A549 (cell line): ENCODE data around the gene TTPAL. TPM values are rescaled to one million over a fixed set of nuclear protein-coding genes. Genes with fewer than 3 reads are reported as not detected.

ENCODE experiments used
- ATAC-seq, 2 experiments: fragments of 200-7000 bp in 1 of 2; fragments of >200 bp in 1 of 2; cut with Nextera tagmentation in 1 of 2; cut with Tn5 transposase in 1 of 2; 3 replicates each; pipeline versions ENCODE4 v1.8.0 to v1.9.1; 2018 to 2020; ENCODE audit warnings: mild to moderate bottlenecking in 1 of 2, moderate library complexity in 1 of 2
- CTCF ChIA-PET: fragments of 300-600 bp; sonication (Branson Sonifier 250); formaldehyde crosslinking; extraction: SDS; loops from one replicate; lab custom pipeline; 2021; ENCODE audit warnings: antibody characterized with exemption, inconsistent platforms; lab: Yijun Ruan, JAX
- POLR2A ChIA-PET: fragments of 350-600 bp; formaldehyde crosslinking; extraction: SDS; loops from one replicate; lab custom pipeline; 2021; ENCODE audit warnings: antibody characterized with exemption, inconsistent platforms; lab: Yijun Ruan, JAX
- DNase-seq, 2 experiments: peaks; one replicate each; pipeline versions ENCODE4 v3.0.0 to v3.0.0-alpha.2; 2011 to 2016; ENCODE audit warnings: low read depth in 1 of 2, low spot score in 1 of 2
- FAIRE-seq: peaks from 2 replicates; lab custom pipeline; 2011; peaks lifted over from hg19 to GRCh38; lab: Jason Lieb, UNC
- H3K27ac ChIP-seq, 2 experiments: fragments of >200 bp; sonication (Bioruptor Twin); formaldehyde crosslinking; 3 replicates each; pipeline ENCODE4 v1.5.1; 2016 to 2017
- H3K4me1 ChIP-seq: fragments of >200 bp; sonication (Bioruptor Twin); formaldehyde crosslinking; 3 replicates; pipeline ENCODE4 v1.6.1; 2016
- H3K4me2 ChIP-seq: fragments of >200 bp; sonication (Bioruptor Twin); formaldehyde crosslinking; 3 replicates; pipeline ENCODE4 v1.6.1; 2016
- H3K4me3 ChIP-seq: fragments of >200 bp; sonication (Bioruptor Twin); formaldehyde crosslinking; 3 replicates; pipeline ENCODE4 v1.5.1; 2016
- H3K9me3 ChIP-seq: fragments of >200 bp; sonication (Bioruptor Twin); formaldehyde crosslinking; 3 replicates; pipeline ENCODE4 v1.6.1; 2016
- BHLHE40 ChIP-seq: IDR thresholded peaks from 2 replicates; pipeline ENCODE4 v1.6.1; 2012; ENCODE audit warnings: low read depth, low read length, inconsistent platforms
- CEBPB ChIP-seq, 2 experiments: fragments of >200 bp in 1 of 2; sonication (Bioruptor Twin) in 1 of 2; formaldehyde crosslinking in 1 of 2; IDR thresholded peaks; 2 replicates each; pipeline ENCODE4 v1.6.1; 2012 to 2016
- CTCF ChIP-seq: fragments of >200 bp; sonication (Bioruptor Twin); formaldehyde crosslinking; IDR thresholded peaks from 3 replicates; pipeline ENCODE4 v1.5.1; 2016
- E2F6 ChIP-seq: IDR thresholded peaks from 2 replicates; pipeline ENCODE4 v1.6.1; 2012; ENCODE audit warnings: low read depth, borderline replicate concordance
- EHF ChIP-seq: fragments of 250-450 bp; sonication (Bioruptor Pico); IDR thresholded peaks from 2 replicates; pipeline ENCODE4 v1.5.0; 2020; ENCODE audit warnings: mild to moderate bottlenecking
- EHMT2 ChIP-seq: fragments of 200-600 bp; sonication (generic); IDR thresholded peaks from 2 replicates; pipeline ENCODE4 v1.6.1; 2016; ENCODE audit warnings: antibody characterized with exemption, low read depth, mild to moderate bottlenecking, moderate library complexity
- ELK1 ChIP-seq: fragments of 150-350 bp; IDR thresholded peaks from 2 replicates; pipeline ENCODE4 v1.6.1; 2014; ENCODE audit warnings: low read depth, mild to moderate bottlenecking, low read length
- FOSB ChIP-seq: fragments of 250-450 bp; sonication (Bioruptor Pico); IDR thresholded peaks from 2 replicates; pipeline ENCODE4 v1.5.0; 2020; ENCODE audit warnings: mild to moderate bottlenecking, moderate library complexity
- FOXS1 ChIP-seq: fragments of 250-450 bp; sonication (Bioruptor Pico); IDR thresholded peaks from 2 replicates; pipeline ENCODE4 v1.5.0; 2020; ENCODE audit warnings: mild to moderate bottlenecking, moderate library complexity
- GATA3 ChIP-seq: IDR thresholded peaks from 2 replicates; pipeline ENCODE4 v1.6.1; 2012; ENCODE audit warnings: borderline replicate concordance
- HOXB13 ChIP-seq: fragments of 250-450 bp; sonication (Bioruptor Pico); IDR thresholded peaks from 2 replicates; pipeline ENCODE4 v1.5.0; 2020; ENCODE audit warnings: low read depth, mild to moderate bottlenecking, moderate library complexity
- JUN ChIP-seq, 2 experiments: fragments of >200 bp; sonication (Bioruptor Twin); formaldehyde crosslinking; IDR thresholded peaks; 2 replicates in 1 of 2; 3 replicates in 1 of 2; pipeline ENCODE4 v1.6.1; 2016 to 2017
- JUNB ChIP-seq: fragments of >200 bp; sonication (Bioruptor Twin); formaldehyde crosslinking; IDR thresholded peaks from 2 replicates; pipeline ENCODE4 v1.6.1; 2016
- KDM1A ChIP-seq: fragments of 200-600 bp; sonication (generic); IDR thresholded peaks from 2 replicates; pipeline ENCODE4 v1.6.1; 2016; ENCODE audit warnings: low read depth, mild to moderate bottlenecking
- KDM5A ChIP-seq: fragments of 200-600 bp; sonication (generic); IDR thresholded peaks from 2 replicates; pipeline ENCODE4 v1.6.1; 2016; ENCODE audit warnings: antibody characterized with exemption, mild to moderate bottlenecking
- MAX ChIP-seq: IDR thresholded peaks from 2 replicates; pipeline ENCODE4 v1.6.1; 2012
- MAZ ChIP-seq: fragments of 150-350 bp; IDR thresholded peaks from 2 replicates; pipeline ENCODE4 v1.6.1; 2014; ENCODE audit warnings: antibody characterized with exemption, low read depth, low read length, borderline replicate concordance
- MYC ChIP-seq: IDR thresholded peaks from 2 replicates; pipeline ENCODE4 v1.6.1; 2012; ENCODE audit warnings: mild to moderate bottlenecking, inconsistent platforms, low read length, improper control_type of control experiment, borderline replicate concordance
- NFE2L2 ChIP-seq: fragments of 150-350 bp; conservative IDR thresholded peaks from 2 replicates; pipeline ENCODE4 v1.6.1; 2014; ENCODE audit warnings: low read length
- POLR2A ChIP-seq: IDR thresholded peaks from 2 replicates; pipeline ENCODE4 v1.6.1; 2012; ENCODE audit warnings: mild to moderate bottlenecking, low read length
- POLR2AphosphoS2 ChIP-seq: conservative IDR thresholded peaks from 2 replicates; pipeline ENCODE4 v1.6.1; 2012; ENCODE audit warnings: low read length, improper control_type of control experiment, inconsistent platforms
- RAD21 ChIP-seq, 2 experiments: fragments of >200 bp in 1 of 2; sonication (Bioruptor Twin) in 1 of 2; formaldehyde crosslinking in 1 of 2; IDR thresholded peaks in 1 of 2; conservative IDR thresholded peaks in 1 of 2; 2 replicates in 1 of 2; 3 replicates in 1 of 2; pipeline ENCODE4 v1.6.1; 2012 to 2018; ENCODE audit warnings: inconsistent platforms in 1 of 2
- RARB ChIP-seq: fragments of 250-450 bp; sonication (Bioruptor Pico); IDR thresholded peaks from 2 replicates; pipeline ENCODE4 v1.8.0; 2021; ENCODE audit warnings: mild to moderate bottlenecking, moderate library complexity
- RNF2 ChIP-seq: fragments of 200-600 bp; sonication (generic); IDR thresholded peaks from 2 replicates; pipeline ENCODE4 v1.6.1; 2016; ENCODE audit warnings: low read depth, mild to moderate bottlenecking, antibody characterized with exemption, moderate library complexity, borderline replicate concordance
- SMC3 ChIP-seq: fragments of >200 bp; sonication (Bioruptor Twin); formaldehyde crosslinking; IDR thresholded peaks from 3 replicates; pipeline ENCODE4 v1.6.1; 2018; ENCODE audit warnings: inconsistent platforms
- TFCP2L1 ChIP-seq: fragments of 250-450 bp; sonication (Bioruptor Pico); IDR thresholded peaks from 2 replicates; pipeline ENCODE4 v1.5.0; 2021; ENCODE audit warnings: mild to moderate bottlenecking
- TP53 ChIP-seq: fragments of 250-450 bp; sonication (Bioruptor Pico); IDR thresholded peaks from 2 replicates; pipeline ENCODE4 v1.5.0; 2021; ENCODE audit warnings: mild to moderate bottlenecking, moderate library complexity
- ZC3H11A ChIP-seq: fragments of 450-650 bp; IDR thresholded peaks from 2 replicates; pipeline ENCODE4 v1.6.1; 2014; ENCODE audit warnings: antibody characterized with exemption, mild to moderate bottlenecking
- ZSCAN20 ChIP-seq: fragments of 250-450 bp; sonication (Bioruptor Pico); IDR thresholded peaks from 2 replicates; pipeline ENCODE4 v1.8.0; 2022; ENCODE audit warnings: mild to moderate bottlenecking, moderate library complexity
- WGBS: methylation state at CpG from one replicate; pipeline ENCODE4 v1.1.6; 2017; ENCODE audit errors: missing lambda C conversion rate; 5-methylcytosine and 5-hydroxymethylcytosine counted together
- polyA plus RNA-seq, 4 experiments: library from polyadenylated mRNA; depleted of rRNA in 3 of 4; stranded (reverse); fragments of >200 nt; fragmentation: RNase III in 1 of 4; extraction: RNeasy Plus Mini Kit Qiagen cat#74134 plus additional on column Dnase treatment in 1 of 4; gene quantifications; 2 replicates in 3 of 4; 3 replicates in 1 of 4; pipeline ENCODE4 v1.2.3, GENCODE V29; 2011 to 2017
- TF ChIP-seq, protein P1 (sequence below): fragments of 200-600 bp; sonication (generic); IDR thresholded peaks from 2 replicates; pipeline ENCODE4 v1.6.1; 2016; ENCODE audit warnings: antibody characterized with exemption, mild to moderate bottlenecking, moderate library complexity

Gene TTPAL
- polyA plus RNA-seq, 2 of the 4 experiments (the other 2 are of a cell fraction), result 9.1 to 9.2 TPM

GRCh38 chr20:44522841-44523240 is 47.2 kb downstream of the TTPAL start:
- 90% methylated on average over 1 of the region's 1 CpG for WGBS
- CTCF ChIA-PET, result interaction anchor here (0.7 to 3.3 kb wide), 9 partner anchors 11 to 306 kb away, joined by 3 to 19 read pairs (median 5); no protein-coding TSS in a partner anchor

DNA sequence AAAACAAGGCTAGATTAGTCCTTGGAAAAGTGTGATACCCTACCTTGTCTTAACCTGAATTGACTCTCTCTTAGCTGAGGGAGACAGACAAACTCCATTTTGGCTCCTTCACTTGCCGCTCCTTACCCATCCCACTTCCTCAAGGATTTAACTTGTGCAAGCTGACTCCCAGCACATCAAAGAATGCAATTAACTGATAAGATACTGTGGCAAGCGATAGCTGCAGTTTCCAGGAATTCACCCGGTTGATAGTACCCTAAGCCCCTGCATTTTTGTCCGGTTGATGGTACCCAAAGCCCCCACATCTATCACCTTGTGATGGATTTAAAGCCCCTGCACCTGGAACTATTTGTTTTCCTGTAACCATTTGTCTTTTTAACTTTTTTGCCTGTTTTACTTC is 48.1 kb downstream of the TTPAL start:
- ChIA-PET CTCF (interaction anchor here (0.8 to 2.1 kb wide), 6 partner anchors 33 to 307 kb away, joined by 3 to 7 read pairs (median 4); no protein-coding TSS in a partner anchor), POLR2A (no interaction called here)
- no peak overlapping the region for H3K4me2 ChIP-seq
- H3K4me1 ChIP-seq, result peaks cover 21% of the 10 kb centered on the region
- ATAC-seq (no peak), DNase-seq (no peak), FAIRE-seq (no peak)
- TF ChIP-seq TFCP2L1 (CRISPR knock-in tag) (no peak), ZC3H11A (no peak), CEBPB (IDR thresholded peaks at IDR 0.05) (no peak), MAX (no peak), EHMT2 (no peak), RNF2 (no peak), FOSB (CRISPR knock-in tag) (no peak), KDM1A (no peak), POLR2AphosphoS2 (no peak), E2F6 (no peak), MAZ (no peak), JUNB (no peak), HOXB13 (CRISPR knock-in tag) (no peak), MYC (no peak), NFE2L2 (no peak), BHLHE40 (no peak)
- TF ChIP-seq, protein P1, sequence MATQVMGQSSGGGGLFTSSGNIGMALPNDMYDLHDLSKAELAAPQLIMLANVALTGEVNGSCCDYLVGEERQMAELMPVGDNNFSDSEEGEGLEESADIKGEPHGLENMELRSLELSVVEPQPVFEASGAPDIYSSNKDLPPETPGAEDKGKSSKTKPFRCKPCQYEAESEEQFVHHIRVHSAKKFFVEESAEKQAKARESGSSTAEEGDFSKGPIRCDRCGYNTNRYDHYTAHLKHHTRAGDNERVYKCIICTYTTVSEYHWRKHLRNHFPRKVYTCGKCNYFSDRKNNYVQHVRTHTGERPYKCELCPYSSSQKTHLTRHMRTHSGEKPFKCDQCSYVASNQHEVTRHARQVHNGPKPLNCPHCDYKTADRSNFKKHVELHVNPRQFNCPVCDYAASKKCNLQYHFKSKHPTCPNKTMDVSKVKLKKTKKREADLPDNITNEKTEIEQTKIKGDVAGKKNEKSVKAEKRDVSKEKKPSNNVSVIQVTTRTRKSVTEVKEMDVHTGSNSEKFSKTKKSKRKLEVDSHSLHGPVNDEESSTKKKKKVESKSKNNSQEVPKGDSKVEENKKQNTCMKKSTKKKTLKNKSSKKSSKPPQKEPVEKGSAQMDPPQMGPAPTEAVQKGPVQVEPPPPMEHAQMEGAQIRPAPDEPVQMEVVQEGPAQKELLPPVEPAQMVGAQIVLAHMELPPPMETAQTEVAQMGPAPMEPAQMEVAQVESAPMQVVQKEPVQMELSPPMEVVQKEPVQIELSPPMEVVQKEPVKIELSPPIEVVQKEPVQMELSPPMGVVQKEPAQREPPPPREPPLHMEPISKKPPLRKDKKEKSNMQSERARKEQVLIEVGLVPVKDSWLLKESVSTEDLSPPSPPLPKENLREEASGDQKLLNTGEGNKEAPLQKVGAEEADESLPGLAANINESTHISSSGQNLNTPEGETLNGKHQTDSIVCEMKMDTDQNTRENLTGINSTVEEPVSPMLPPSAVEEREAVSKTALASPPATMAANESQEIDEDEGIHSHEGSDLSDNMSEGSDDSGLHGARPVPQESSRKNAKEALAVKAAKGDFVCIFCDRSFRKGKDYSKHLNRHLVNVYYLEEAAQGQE, result no peak
- H3K4me3 ChIP-seq, result no peak overlapping the region
- 62% methylated on average over 4 of the region's 4 CpGs for WGBS
- no peak overlapping the region; a peak in 1 of 6 replicates for H3K27ac ChIP-seq
- no peaks in the 10 kb centered on the region for H3K9me3 ChIP-seq

More at GRCh38 chr20:44522841-44523240, 47.2 kb downstream of the TTPAL start:
- POLR2A ChIA-PET, result interaction anchor here (1.4 to 2.4 kb wide), 4 partner anchors 8 to 47 kb away, joined by 3 to 10 read pairs (median 6); partner anchors contain the start of gene TTPAL
- Histone ChIP-seq H3K4me1 (peaks cover 21% of the 10 kb centered on the region), H3K4me3 (no peak overlapping the region), H3K27ac (no peak overlapping the region; a peak in 2 of 6 replicates), H3K4me2 (peak overlapping the region; percentile 97), H3K9me3 (no peaks in the 10 kb centered on the region)
- ATAC-seq (no peak), DNase-seq (no peak), FAIRE-seq (no peak)
- no peak for TF ChIP-seq GATA3
- TF ChIP-seq BHLHE40, result no peak
- no peak for TF ChIP-seq POLR2AphosphoS2
- TF ChIP-seq JUN (IDR thresholded peaks at IDR 0.05), result no peak
- TF ChIP-seq HOXB13 (CRISPR knock-in tag), result no peak
- no peak for TF ChIP-seq FOXS1 (CRISPR knock-in tag)
- TF ChIP-seq SMC3, result no peak
- no peak for TF ChIP-seq EHF (CRISPR knock-in tag)
- TF ChIP-seq RARB (CRISPR knock-in tag), result no peak
- no peak for TF ChIP-seq ELK1
- TF ChIP-seq POLR2A, result no peak
- no peak for TF ChIP-seq EHMT2
- no peak for TF ChIP-seq RAD21 (conservative IDR thresholded peaks at IDR 0.05 in 1 of 2, IDR thresholded peaks at IDR 0.05 in 1 of 2)
- no peak for TF ChIP-seq TP53
- TF ChIP-seq KDM5A, result no peak
- TF ChIP-seq ZSCAN20 (CRISPR knock-in tag), result no peak
- no peak for TF ChIP-seq CTCF
- TF ChIP-seq RNF2, result no peak
